ENCODE results near the gene GMDS. TPM values are rescaled to one million over a fixed set of nuclear protein-coding genes. Genes with fewer than 3 reads are reported as not detected.

GMDS gene
- total and polyA plus RNA-seq, 2 of the 4 experiments (the other 2 are of a cell fraction) = 7.3 to 21.9 TPM

- Histone ChIP-seq H3K4me3 (ENCODE audit: insufficient read depth, low read depth, low read length) (no peak overlapping the region), H2BK120ac (ENCODE audit: low read depth, low read length) (no peak overlapping the region), H3K23ac (ENCODE audit: low read depth, low read length) (no peak overlapping the region), H4K20me1 (ENCODE audit: insufficient read depth, low read length) (no peaks in the 10 kb centered on the region), H4K8ac (ENCODE audit: low read depth in 2 of 2, low read length in 2 of 2) (no peak overlapping the region), H2BK15ac (ENCODE audit: low read depth, low read length) (no peak overlapping the region), H3K14ac (replicated peaks; ENCODE audit: low read depth, low read length) (no peak overlapping the region), H3K56ac (ENCODE audit: extremely low read depth, insufficient read depth, low read length) (no peak overlapping the region), H4K91ac (ENCODE audit: insufficient read depth, low read depth, low read length) (no peak overlapping the region), H3K9ac (ENCODE audit: low read depth, low read length) (no peak overlapping the region), H3K9me3 (ENCODE audit: control insufficient read depth, insufficient read depth, low read length) (no peaks in the 10 kb centered on the region), H3K27me3 (ENCODE audit: control insufficient read depth, insufficient read depth, low read length) (no peaks in the 10 kb centered on the region), H2AK9ac (replicated peaks; ENCODE audit: low read depth, low read length, poor library complexity) (no peak overlapping the region), H2AFZ (replicated peaks; ENCODE audit: low read length, poor library complexity) (no peak overlapping the region), H3K79me1 (ENCODE audit: low read depth in 1 of 2, low read length in 2 of 2) (peaks cover 5 to 24% of the 10 kb centered on the region in 2 experiments; a peak in 3 of 4 replicates), H3K18ac (ENCODE audit: low read depth, low read length) (no peak overlapping the region), H2BK20ac (ENCODE audit: low read depth, low read length) (no peak overlapping the region), H2BK5ac (ENCODE audit: low read depth, low read length, poor library complexity, severe bottlenecking) (no peak overlapping the region), H3K36me3 (ENCODE audit: control insufficient read depth, insufficient read depth, low read length) (no peaks in the 10 kb centered on the region), H2AK5ac (ENCODE audit: low read depth, low read length) (no peak overlapping the region), H3K27ac (ENCODE audit: insufficient read depth, low read length) (no peak overlapping the region), H3K9me1 (ENCODE audit: insufficient read depth, low read length) (peaks cover 8% of the 10 kb centered on the region), H3K4me2 (ENCODE audit: low read depth, low read length) (no peak overlapping the region), H4K5ac (ENCODE audit: low read depth, low read length) (no peak overlapping the region), H3K4me1 (ENCODE audit: control insufficient read depth, insufficient read depth, low read length) (peaks cover 11% of the 10 kb centered on the region), H3K4ac (ENCODE audit: low read depth, low read length) (no peak overlapping the region)
- no peak for DNase-seq
- POLR2A ChIA-PET (ENCODE audit: unreplicated experiment) = no interaction called here
- intact Hi-C loops (cut with micrococcal nuclease) (no loop called here), in situ Hi-C loops (cut with MboI; ENCODE audit: low sequenced_read_pairs) (no loop called here), dilution Hi-C loops (cut with HindIII; ENCODE audit: low sequenced_read_pairs, unreplicated experiment) (no loop called here)
- WGBS, 2 experiments (ENCODE audit: extremely low coverage in 2 of 2, insufficient read length in 1 of 2) = 90% methylated on average over 4 of the region's 4 CpGs; no CpG with 5 or more reads in 1 of the 2 experiments
- TF ChIP-seq, protein P1, sequence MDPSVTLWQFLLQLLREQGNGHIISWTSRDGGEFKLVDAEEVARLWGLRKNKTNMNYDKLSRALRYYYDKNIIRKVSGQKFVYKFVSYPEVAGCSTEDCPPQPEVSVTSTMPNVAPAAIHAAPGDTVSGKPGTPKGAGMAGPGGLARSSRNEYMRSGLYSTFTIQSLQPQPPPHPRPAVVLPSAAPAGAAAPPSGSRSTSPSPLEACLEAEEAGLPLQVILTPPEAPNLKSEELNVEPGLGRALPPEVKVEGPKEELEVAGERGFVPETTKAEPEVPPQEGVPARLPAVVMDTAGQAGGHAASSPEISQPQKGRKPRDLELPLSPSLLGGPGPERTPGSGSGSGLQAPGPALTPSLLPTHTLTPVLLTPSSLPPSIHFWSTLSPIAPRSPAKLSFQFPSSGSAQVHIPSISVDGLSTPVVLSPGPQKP (IDR thresholded peaks at IDR 0.05; ENCODE audit: borderline replicate concordance, low read depth, low read length) = no peak
- TF ChIP-seq CEBPB (IDR thresholded peaks at IDR 0.05; ENCODE audit: low read depth, low read length) (no peak), CTCF (conservative IDR thresholded peaks at IDR 0.05; ENCODE audit: low read depth, low read length) (no peak), SMC3 (IDR thresholded peaks at IDR 0.05; ENCODE audit: low read depth, low read length) (no peak), NFE2L2 (IDR thresholded peaks at IDR 0.05; ENCODE audit: low read depth, low read length) (no peak), POLR2A (IDR thresholded peaks at IDR 0.05; ENCODE audit: low read depth, low read length) (no peak), BHLHE40 (IDR thresholded peaks at IDR 0.05; ENCODE audit: low read depth, low read length) (no peak)
- CTCF ChIA-PET = no interaction called here
- no peak for ATAC-seq (ENCODE audit: low read depth)
- no TSS peak for BruUV-seq (replicated peaks)
Measured at GRCh38 chr6:2144210-2144609, 101.2 kb downstream of the GMDS start.
